Measurements from ENCODE around the gene KIRREL3. TPM values are rescaled to one million over a fixed set of nuclear protein-coding genes. Genes with fewer than 3 reads are reported as not detected.

Gene KIRREL3
- total and polyA plus RNA-seq, 9 of the 15 experiments (the other 6 are each of a cell fraction or from before 2014, with no cell fraction given): 0.04 to 0.10 TPM; not detected in 7

DNA sequence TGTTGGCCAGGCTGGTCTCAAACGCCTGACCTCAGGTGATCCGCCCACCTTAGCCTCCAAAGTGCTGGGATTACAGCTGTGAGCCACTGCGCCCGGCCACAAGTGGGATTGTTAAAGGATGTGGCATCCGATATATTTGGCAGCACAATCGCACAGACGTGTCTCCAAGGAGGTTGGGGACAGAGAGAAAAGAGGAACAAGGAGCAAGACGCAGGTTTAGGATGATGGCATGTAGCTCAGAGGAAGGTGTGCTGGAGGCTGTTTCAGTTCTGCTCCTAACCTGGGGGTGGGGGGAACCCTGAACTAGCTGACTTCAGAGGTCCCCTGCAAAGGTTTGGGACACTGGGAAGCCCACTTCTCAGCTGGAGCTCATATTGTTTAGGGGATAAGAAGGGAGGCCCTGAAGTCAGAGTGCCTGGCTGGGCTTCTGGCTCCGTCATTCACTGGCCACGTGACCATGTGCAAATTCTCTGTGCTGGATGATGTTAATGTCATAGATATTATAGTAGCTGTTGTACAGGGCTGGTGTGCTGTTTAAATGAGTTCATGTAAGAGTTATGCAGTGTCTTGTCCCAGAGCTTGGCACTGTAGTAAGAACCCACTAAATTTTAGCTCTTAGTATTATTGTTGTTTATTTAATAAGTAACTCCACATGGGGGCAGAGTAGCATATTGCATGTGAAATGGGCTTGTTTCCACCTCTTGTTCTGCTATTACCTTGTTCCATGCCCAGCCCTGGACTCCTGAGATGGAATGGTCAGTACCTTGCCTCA lies 515.4 kb downstream of the KIRREL3 start (continued):
- TF ChIP-seq MTA3 (IDR thresholded peaks at IDR 0.05; ENCODE audit: borderline replicate concordance) (no peak), SNRNP70 (optimal IDR thresholded peaks at IDR 0.05; ENCODE audit: low read depth, low read length) (no peak), RCOR1 (IDR thresholded peaks at IDR 0.05; ENCODE audit: borderline replicate concordance in 1 of 2, low read depth in 2 of 2, low read length in 2 of 2) (no peak), CBFB (CRISPR knock-in tag; IDR thresholded peaks at IDR 0.05) (no peak)
- TF ChIP-seq, protein P1, sequence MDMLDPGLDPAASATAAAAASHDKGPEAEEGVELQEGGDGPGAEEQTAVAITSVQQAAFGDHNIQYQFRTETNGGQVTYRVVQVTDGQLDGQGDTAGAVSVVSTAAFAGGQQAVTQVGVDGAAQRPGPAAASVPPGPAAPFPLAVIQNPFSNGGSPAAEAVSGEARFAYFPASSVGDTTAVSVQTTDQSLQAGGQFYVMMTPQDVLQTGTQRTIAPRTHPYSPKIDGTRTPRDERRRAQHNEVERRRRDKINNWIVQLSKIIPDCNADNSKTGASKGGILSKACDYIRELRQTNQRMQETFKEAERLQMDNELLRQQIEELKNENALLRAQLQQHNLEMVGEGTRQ (CRISPR knock-in tag; IDR thresholded peaks at IDR 0.05): peak; percentile 52
- TF ChIP-seq, protein P2, sequence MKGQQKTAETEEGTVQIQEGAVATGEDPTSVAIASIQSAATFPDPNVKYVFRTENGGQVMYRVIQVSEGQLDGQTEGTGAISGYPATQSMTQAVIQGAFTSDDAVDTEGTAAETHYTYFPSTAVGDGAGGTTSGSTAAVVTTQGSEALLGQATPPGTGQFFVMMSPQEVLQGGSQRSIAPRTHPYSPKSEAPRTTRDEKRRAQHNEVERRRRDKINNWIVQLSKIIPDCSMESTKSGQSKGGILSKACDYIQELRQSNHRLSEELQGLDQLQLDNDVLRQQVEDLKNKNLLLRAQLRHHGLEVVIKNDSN (CRISPR knock-in tag; IDR thresholded peaks at IDR 0.05): peak; percentile 54
- TF ChIP-seq, protein P3, sequence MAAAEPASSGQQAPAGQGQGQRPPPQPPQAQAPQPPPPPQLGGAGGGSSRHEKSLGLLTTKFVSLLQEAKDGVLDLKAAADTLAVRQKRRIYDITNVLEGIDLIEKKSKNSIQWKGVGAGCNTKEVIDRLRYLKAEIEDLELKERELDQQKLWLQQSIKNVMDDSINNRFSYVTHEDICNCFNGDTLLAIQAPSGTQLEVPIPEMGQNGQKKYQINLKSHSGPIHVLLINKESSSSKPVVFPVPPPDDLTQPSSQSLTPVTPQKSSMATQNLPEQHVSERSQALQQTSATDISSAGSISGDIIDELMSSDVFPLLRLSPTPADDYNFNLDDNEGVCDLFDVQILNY (CRISPR knock-in tag; IDR thresholded peaks at IDR 0.05): no peak

DNA sequence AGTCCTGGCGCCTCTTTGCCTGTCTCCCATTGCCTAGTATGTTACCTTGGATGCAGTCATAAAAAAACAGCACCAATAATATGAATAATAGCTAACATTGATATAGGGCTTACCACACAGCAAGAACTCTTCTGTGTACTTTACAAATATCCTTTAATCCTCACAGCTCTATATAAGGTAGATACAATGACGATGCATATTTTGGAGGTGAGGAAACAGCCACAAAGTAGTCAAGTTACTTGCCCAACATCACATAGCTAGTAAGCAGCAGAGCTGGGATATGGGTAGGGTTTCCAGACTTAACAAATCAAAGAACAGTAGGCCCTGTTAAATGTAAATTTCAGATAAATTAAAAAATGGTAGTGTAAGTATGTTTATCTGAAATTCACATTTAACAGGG lies 516.3 kb downstream of the KIRREL3 start:
- Histone ChIP-seq H3K4me2 (ENCODE audit: insufficient read depth, low read length) (no peak overlapping the region), H4K20me1 (replicated peaks; ENCODE audit: control insufficient read depth, insufficient read depth, low read length) (0 out of 2 replicates have a peak, but pooled peaks cover 10% of the 10 kb centered on the region), H3K9ac (ENCODE audit: insufficient read depth in 1 of 2, low read depth in 2 of 2, low read length in 2 of 2) (no peak overlapping the region), H3K27me3 (ENCODE audit: control insufficient read depth in 2 of 2, insufficient read depth in 2 of 2, low read length in 2 of 2) (peaks cover 6 to 47% of the 10 kb centered on the region in 2 experiments; a peak in 4 of 5 replicates), H3K9me1 (ENCODE audit: control insufficient read depth, insufficient read depth, low read length) (no peaks in the 10 kb centered on the region), H3K27ac (ENCODE audit: extremely low read depth, low read depth, low read length) (no peak overlapping the region), H3K9me3 (replicated peaks; ENCODE audit: control insufficient read depth, insufficient read depth, low read depth, low read length) (no peaks in the 10 kb centered on the region), H3K36me3 (ENCODE audit: control insufficient read depth, insufficient read depth, low read length) (no peaks in the 10 kb centered on the region), H3K4me1 (replicated peaks in 1 of 2; ENCODE audit: control insufficient read depth in 2 of 2, insufficient read depth in 2 of 2, low read length in 2 of 2) (peaks cover 3 to 4% of the 10 kb centered on the region in 2 experiments; a peak in 2 of 5 replicates), H2AFZ (ENCODE audit: low read depth, low read length) (no peak overlapping the region), H3K79me2 (ENCODE audit: control insufficient read depth, insufficient read depth, low read length) (no peaks in the 10 kb centered on the region), H3K4me3 (no peak overlapping the region)
- WGBS (ENCODE audit: insufficient coverage, low coverage, missing lambda C conversion rate): 0% methylated on average over 2 of the region's 2 CpGs
- in situ Hi-C loops (cut with MboI): no loop called here
- peak; percentile 74 for TF ChIP-seq MAFG (tag; conservative IDR thresholded peaks at IDR 0.05)
- TF ChIP-seq NFE2 (IDR thresholded peaks at IDR 0.05; ENCODE audit: low read depth): peak; percentile 35; the same call in 1 of the 2 replicates
- TF ChIP-seq ZNF316 (IDR thresholded peaks at IDR 0.05): peak; percentile 63
- peak; percentile 38; the same call in 1 of the 2 replicates for TF ChIP-seq C11orf30 (IDR thresholded peaks at IDR 0.05; ENCODE audit: low read depth)
- peak; percentile 60 for TF ChIP-seq NFE2L1 (tag; IDR thresholded peaks at IDR 0.05; ENCODE audit: borderline replicate concordance, low read depth)
- TF ChIP-seq KDM4B (IDR thresholded peaks at IDR 0.05; ENCODE audit: borderline replicate concordance in 2 of 2, low read depth in 1 of 2): no peak
- ChIA-PET CTCF (ENCODE audit: low intra/inter-chr PET ratio) (no interaction called here), POLR2A (no interaction called here)
- intact Hi-C loops (cut with micrococcal nuclease): no loop called here
- FAIRE-seq: no peak
- BruUV-seq (replicated peaks): no TSS peak
- DNase-seq (ENCODE audit: extremely low read depth in 1 of 4, low spot score in 3 of 4): no peak
- no peak for ATAC-seq

All from K562 (cell line).